ENCODE results near the gene MRPL21. TPM values are rescaled to one million over a fixed set of nuclear protein-coding genes. Genes with fewer than 3 reads are reported as not detected.
A peak's percentile ranks its signal among the peaks of the same experiment; 100 is the strongest.

Gene MRPL21
- total and polyA plus RNA-seq, 9 of the 15 experiments (the other 6 are each of a cell fraction or from before 2014, with no cell fraction given), result 196 to 618 (median 232) TPM

DNA sequence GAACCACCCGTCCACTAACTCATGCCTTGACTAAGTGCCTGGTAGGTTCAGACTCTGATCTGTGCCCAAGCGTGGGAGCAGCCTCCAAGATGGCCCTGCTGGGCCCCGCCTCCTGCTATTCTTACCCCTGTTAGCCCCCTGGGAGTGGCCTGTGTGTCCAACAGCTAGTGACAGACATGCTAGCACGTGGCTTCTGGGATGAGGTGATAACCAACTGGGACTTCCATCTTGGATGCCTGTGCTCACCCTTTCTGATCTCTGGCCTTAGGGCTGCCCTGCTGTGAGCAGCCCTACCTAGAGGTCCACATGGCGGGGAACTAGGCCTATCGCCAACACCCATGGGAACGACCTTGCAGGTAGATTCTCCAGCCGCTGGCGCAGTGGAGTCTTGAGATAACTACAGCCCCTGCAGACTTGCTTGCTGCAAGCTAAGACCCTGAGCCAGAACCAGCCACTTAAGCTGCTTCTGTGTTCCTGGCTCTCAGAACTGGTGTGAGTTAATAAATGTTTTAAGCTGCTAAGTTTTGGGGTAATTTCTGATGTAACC is 2.7 kb downstream of the MRPL21 start:
- 77% methylated on average over 9 of the region's 9 CpGs for WGBS (ENCODE audit: insufficient coverage, low coverage, missing lambda C conversion rate)
- TF ChIP-seq, protein P1, sequence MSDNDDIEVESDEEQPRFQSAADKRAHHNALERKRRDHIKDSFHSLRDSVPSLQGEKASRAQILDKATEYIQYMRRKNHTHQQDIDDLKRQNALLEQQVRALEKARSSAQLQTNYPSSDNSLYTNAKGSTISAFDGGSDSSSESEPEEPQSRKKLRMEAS (CRISPR knock-in tag; IDR thresholded peaks at IDR 0.05), result peak; percentile 45; the same call in 1 of the 2 replicates
- TF ChIP-seq YY1 (IDR thresholded peaks at IDR 0.05; ENCODE audit: borderline replicate concordance in 1 of 3, control insufficient read depth in 1 of 3, extremely low read depth in 1 of 3, insufficient read depth in 3 of 3, insufficient read length in 1 of 3, insufficient replicate concordance in 2 of 3, low read depth in 1 of 3, low read length in 2 of 3) (peak in 1 of 3 experiments; percentile 33), HDAC6 (IDR thresholded peaks at IDR 0.05; ENCODE audit: low read depth, low read length) (no peak)
- TF ChIP-seq, protein P2, sequence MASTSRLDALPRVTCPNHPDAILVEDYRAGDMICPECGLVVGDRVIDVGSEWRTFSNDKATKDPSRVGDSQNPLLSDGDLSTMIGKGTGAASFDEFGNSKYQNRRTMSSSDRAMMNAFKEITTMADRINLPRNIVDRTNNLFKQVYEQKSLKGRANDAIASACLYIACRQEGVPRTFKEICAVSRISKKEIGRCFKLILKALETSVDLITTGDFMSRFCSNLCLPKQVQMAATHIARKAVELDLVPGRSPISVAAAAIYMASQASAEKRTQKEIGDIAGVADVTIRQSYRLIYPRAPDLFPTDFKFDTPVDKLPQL (IDR thresholded peaks at IDR 0.05; ENCODE audit: extremely low read depth, insufficient read length), result no peak
- TF ChIP-seq, protein P3, sequence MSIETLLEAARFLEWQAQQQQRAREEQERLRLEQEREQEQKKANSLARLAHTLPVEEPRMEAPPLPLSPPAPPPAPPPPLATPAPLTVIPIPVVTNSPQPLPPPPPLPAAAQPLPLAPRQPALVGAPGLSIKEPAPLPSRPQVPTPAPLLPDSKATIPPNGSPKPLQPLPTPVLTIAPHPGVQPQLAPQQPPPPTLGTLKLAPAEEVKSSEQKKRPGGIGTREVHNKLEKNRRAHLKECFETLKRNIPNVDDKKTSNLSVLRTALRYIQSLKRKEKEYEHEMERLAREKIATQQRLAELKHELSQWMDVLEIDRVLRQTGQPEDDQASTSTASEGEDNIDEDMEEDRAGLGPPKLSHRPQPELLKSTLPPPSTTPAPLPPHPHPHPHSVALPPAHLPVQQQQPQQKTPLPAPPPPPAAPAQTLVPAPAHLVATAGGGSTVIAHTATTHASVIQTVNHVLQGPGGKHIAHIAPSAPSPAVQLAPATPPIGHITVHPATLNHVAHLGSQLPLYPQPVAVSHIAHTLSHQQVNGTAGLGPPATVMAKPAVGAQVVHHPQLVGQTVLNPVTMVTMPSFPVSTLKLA (conservative IDR thresholded peaks at IDR 0.05), result 0 out of 4 replicates have a peak, but pooled peaks of 1 of the 2 experiments have one; percentile 33
- H3K36me3 ChIP-seq (ENCODE audit: control insufficient read depth, insufficient read depth, low read length), result peaks cover 68% of the 10 kb centered on the region
- H3K4me3 ChIP-seq, result no peak overlapping the region
- peak in 3 of 4 experiments; percentile 47 to 53 (median 52) for DNase-seq (ENCODE audit: extremely low read depth in 1 of 4, low spot score in 3 of 4)
- peaks cover 14% of the 10 kb centered on the region for H4K20me1 ChIP-seq (replicated peaks; ENCODE audit: control insufficient read depth, insufficient read depth, low read length)
- peaks cover 19 to 21% of the 10 kb centered on the region in 2 experiments; a peak in 4 of 5 replicates for H3K4me1 ChIP-seq (replicated peaks in 1 of 2; ENCODE audit: control insufficient read depth in 2 of 2, insufficient read depth in 2 of 2, low read length in 2 of 2)
- in situ Hi-C loops (cut with MboI), result no loop called here
- H3K9me1 ChIP-seq (ENCODE audit: control insufficient read depth, insufficient read depth, low read length), result no peaks in the 10 kb centered on the region
- no TSS peak for BruUV-seq (replicated peaks)
- POLR2A ChIA-PET, result interaction anchor here (1.2 to 2.1 kb wide), 4 partner anchors 10 to 28 kb away, joined by 3 to 9 read pairs (median 4); no protein-coding TSS in a partner anchor
- no peak overlapping the region; the same call in 2 of the 3 replicates for H3K27ac ChIP-seq (ENCODE audit: extremely low read depth, low read depth, low read length)
- no peak overlapping the region for H3K4me2 ChIP-seq (ENCODE audit: insufficient read depth, low read length)
- H2AFZ ChIP-seq (ENCODE audit: low read depth, low read length), result no peak overlapping the region
- 0 out of 4 replicates have a peak overlapping the region, but pooled peaks of 1 of the 2 experiments have one; percentile 29 for H3K9ac ChIP-seq (ENCODE audit: insufficient read depth in 1 of 2, low read depth in 2 of 2, low read length in 2 of 2)
- peaks cover 69% of the 10 kb centered on the region for H3K79me2 ChIP-seq (ENCODE audit: control insufficient read depth, insufficient read depth, low read length)
- no peak for FAIRE-seq
- ATAC-seq, result no peak
- no peaks in the 10 kb centered on the region for H3K27me3 ChIP-seq (ENCODE audit: control insufficient read depth in 2 of 2, insufficient read depth in 2 of 2, low read length in 2 of 2)
- intact Hi-C loops (cut with micrococcal nuclease), result loop anchor here (5.0 kb wide), 1 partner anchor 186 kb away; no protein-coding TSS in a partner anchor
- no peaks in the 10 kb centered on the region for H3K9me3 ChIP-seq (replicated peaks; ENCODE audit: control insufficient read depth, insufficient read depth, low read depth, low read length)
- CTCF ChIA-PET (ENCODE audit: low intra/inter-chr PET ratio), result no interaction called here

All from K562 (cell line).